CD1c-positive myeloid dendritic cell (primary cell): ENCODE measurements around the gene MICAL2.
A peak's percentile ranks its signal among the peaks of the same experiment; 100 is the strongest.

Experiments used
- DNase-seq: peaks from one replicate; pipeline ENCODE4 v3.0.0-alpha.2; 2016; ENCODE audit errors: extremely low spot score

MICAL2 gene

GRCh38 chr11:12099132-12099873 is 11.1 kb upstream of the MICAL2 start:
- DNase-seq, result peak; percentile 55

GRCh38 chr11:12100429-12100828 is 10.0 kb upstream of the MICAL2 start:
- no peak for DNase-seq

GRCh38 chr11:12100841-12101242 is 9.5 kb upstream of the MICAL2 start:
- DNase-seq, result no peak

- DNase-seq, result no peak
Measured at GRCh38 chr11:12101318-12101717, 9.1 kb upstream of the MICAL2 start.

- DNase-seq, result no peak
Measured at GRCh38 chr11:12102588-12103410, 7.6 kb upstream of the MICAL2 start.

- no peak for DNase-seq
Measured at GRCh38 chr11:12103411-12104225, 6.8 kb upstream of the MICAL2 start.

- no peak for DNase-seq
Measured at GRCh38 chr11:12105471-12105870, 4.9 kb upstream of the MICAL2 start.

GRCh38 chr11:12106101-12106500 is 4.3 kb upstream of the MICAL2 start:
- no peak for DNase-seq

- no peak for DNase-seq
Measured at GRCh38 chr11:12106501-12106900, 3.9 kb upstream of the MICAL2 start.

- DNase-seq, result no peak
Measured at GRCh38 chr11:12108875-12109453, 1.4 kb upstream of the MICAL2 start.

GRCh38 chr11:12109591-12110196 is 696 bp upstream of the MICAL2 start:
- DNase-seq, result no peak

- peak; percentile 50 for DNase-seq
Measured at GRCh38 chr11:12110714-12111548, 541 bp downstream of the MICAL2 start.

- DNase-seq, result no peak
Measured at GRCh38 chr11:12111549-12112520, 1.4 kb downstream of the MICAL2 start.

- no peak for DNase-seq
Measured at GRCh38 chr11:12112750-12113149, 2.4 kb downstream of the MICAL2 start.

GRCh38 chr11:12113294-12113693 is 2.9 kb downstream of the MICAL2 start:
- no peak for DNase-seq

- DNase-seq, result no peak
Measured at GRCh38 chr11:12114193-12115033, 4.0 kb downstream of the MICAL2 start.

- DNase-seq, result no peak
Measured at GRCh38 chr11:12116425-12117032, 6.1 kb downstream of the MICAL2 start.

GRCh38 chr11:12117200-12117599 is 6.8 kb downstream of the MICAL2 start:
- no peak for DNase-seq
